ENCODE data around the gene SVIL.

GRCh38 chr10:29517352-29517923, 117.3 kb downstream of the SVIL start:
- TF ChIP-seq YY1 (IDR thresholded peaks at IDR 0.05; ENCODE audit: low read depth) (no peak), RAD21 (IDR thresholded peaks at IDR 0.05; ENCODE audit: low read depth) (peak; percentile 15; the same call in 1 of the 2 replicates), REST (IDR thresholded peaks at IDR 0.05; ENCODE audit: low read depth) (no peak), CEBPB (IDR thresholded peaks at IDR 0.05) (no peak), FOXM1 (IDR thresholded peaks at IDR 0.05; ENCODE audit: borderline replicate concordance, low read depth) (no peak)
